Nucleus accumbens (tissue), 56 donors: ENCODE results near the gene OXCT1.
"Not testable (repeated sequence)": the region's sequence is repeated elsewhere in the genome, so short reads cannot be mapped to it uniquely, and the experiment has no call there.

Experiments used
- DNase-seq, 56 donors: peaks; one replicate each; lab custom pipeline; 2025; lab: John Stamatoyannopoulos, UW

Gene OXCT1

GRCh38 chr5:41787265-41787664 is 83.0 kb downstream of the OXCT1 start:
- DNase-seq = no peak

DNA sequence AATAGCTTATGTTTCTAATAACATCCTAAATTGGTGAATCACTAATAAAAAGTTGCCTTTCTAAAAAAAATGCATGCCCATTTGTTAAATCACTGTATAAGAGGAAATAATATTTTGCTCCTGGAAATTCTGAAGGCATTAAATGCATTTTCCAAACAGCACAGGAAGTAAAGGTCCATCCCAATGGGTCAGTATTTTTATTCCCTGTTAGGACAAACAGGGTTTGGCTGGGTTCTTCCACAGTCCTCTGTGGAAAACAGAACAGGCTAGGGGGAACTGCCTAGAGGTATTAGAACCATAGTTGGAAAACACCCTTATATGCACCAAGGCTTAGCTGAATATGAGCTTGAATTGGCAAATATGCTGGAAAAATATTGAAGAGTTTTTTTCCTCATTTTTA is 85.2 kb downstream of the OXCT1 start:
- no peak for DNase-seq

DNA sequence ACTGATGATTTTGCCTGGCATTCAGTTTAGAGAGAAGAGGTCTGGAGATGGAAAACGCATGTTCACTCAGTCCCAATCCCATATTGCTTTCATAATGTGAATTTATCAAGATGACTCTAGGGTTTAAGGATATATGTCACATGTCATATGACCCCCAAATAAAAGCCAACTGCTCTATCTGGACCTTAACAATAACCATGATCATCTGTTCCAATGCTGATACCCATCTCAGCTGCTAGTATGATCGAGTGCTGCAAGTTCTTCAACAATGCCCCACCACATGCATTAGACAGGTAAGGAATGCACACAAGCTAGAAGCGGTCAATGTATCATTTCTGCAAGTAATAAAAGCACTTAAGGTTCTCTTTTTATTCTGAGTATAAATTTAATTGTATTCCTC is 91.8 kb downstream of the OXCT1 start:
- no peak for DNase-seq

- DNase-seq = no peak
Observed at GRCh38 chr5:41776435-41776834, 93.8 kb downstream of the OXCT1 start.

GRCh38 chr5:41773799-41774198 is 96.4 kb downstream of the OXCT1 start:
- DNase-seq = no peak

DNA sequence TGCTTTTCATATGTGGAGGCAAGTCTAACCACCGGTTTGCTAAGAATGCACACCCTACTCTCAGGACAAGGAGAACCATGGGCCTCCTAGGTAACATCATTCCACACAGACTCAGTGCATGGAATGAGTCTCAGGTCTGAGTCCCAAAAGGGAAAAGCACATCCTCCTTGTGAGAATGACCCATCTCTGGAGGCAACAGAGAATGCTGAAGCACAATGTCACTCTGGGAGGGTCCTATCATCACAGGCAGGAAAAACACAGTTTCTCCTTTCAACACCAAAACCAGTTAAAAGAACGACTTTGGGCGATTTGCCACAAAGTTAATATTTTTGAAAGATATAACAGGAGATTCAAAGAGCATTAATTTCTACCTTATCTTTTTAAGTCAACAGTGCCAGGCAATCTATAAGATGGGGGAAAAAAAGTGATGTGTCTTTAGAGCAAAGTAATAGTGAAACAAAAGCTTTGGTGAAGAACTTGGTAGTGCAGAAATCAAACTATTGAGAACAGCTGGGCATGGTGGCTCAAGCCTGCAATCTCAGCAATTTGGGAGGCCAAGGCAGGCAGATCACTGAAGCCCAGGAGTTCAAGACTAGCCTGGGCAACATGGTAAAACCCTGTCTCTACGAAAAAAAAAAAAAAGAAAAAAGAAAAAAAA is 97.3 kb downstream of the OXCT1 start:
- DNase-seq = no peak

GRCh38 chr5:41772056-41772455 is 98.2 kb downstream of the OXCT1 start:
- DNase-seq = no peak

GRCh38 chr5:41770799-41771198 is 99.4 kb downstream of the OXCT1 start:
- DNase-seq = no peak

- no peak for DNase-seq
Observed at GRCh38 chr5:41768692-41769091, 101.5 kb downstream of the OXCT1 start.

DNA sequence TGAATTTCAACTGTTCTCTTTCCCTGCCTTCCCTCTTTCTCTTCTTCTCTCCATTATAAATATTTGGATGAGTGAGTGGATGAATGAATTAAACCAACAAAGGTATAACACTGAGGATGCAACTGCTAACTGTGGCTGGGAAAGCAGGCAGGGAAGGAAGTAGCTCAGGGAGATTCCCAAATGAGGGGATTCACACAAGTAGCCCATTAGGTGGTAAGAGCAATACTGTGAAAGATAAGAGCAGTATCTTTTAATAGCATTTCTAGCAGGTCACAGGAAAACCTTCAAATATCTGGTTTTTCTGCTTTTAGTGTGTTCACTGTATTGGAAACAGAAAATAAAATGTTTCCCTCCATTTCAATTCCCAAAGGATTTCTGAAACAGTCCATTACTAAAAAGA is 105.6 kb downstream of the OXCT1 start:
- DNase-seq = no peak

DNA sequence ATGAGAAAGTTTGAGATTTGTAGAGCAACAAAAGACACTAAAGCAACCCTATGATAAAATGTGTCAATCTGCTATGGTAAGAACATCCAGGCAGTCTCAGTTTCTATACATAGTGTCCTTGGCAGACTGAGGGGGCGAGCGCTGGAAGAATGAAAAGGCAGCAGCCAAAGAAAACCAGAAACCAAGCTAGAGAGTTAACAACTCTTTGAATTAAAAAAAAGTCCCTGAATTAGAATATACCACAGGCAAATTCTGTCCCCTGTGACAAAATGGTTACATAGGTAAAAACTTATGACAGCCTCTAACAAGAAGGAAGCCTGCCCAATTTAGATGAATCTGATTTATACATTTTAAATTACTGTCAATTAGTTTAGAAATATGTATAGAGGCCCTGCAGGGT is 106.7 kb downstream of the OXCT1 start:
- no peak for DNase-seq

DNA sequence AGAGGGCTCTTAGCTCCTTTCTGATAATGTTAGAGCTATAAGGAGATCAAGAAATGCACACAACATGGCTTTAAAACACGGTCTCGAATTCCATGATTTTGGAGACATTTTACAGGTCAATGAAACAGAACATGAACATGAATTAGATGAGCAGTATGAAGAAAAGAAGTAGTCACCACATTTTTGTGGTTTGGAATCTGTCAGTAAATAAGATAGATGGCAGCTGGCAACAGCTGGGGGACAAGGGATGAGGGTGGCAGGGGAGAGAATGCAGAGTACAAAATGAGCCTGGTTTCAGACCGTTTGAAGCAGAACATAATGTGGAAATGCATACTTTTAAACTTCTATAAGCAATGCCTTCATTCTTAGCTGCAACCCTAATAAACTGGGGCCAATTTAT is 107.1 kb downstream of the OXCT1 start:
- DNase-seq = no peak

DNA sequence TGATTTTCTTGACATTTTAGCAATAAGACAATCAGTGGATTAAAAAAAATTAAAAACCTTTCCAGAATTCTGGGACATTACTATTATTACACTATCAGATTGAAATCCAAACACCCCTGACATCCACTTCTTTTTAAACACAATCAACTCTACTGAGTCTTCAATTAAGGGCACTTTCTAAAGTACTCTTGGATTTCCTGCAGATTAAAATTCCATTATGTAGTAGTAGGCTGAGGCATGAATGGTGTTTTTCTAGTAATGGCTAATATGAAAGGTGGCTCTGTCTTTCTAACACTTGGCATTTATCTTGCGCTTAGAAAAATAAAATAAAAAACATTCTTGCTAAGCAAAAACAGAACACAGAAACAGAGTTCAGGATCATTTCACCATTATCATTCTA is 107.8 kb downstream of the OXCT1 start:
- no peak for DNase-seq

DNA sequence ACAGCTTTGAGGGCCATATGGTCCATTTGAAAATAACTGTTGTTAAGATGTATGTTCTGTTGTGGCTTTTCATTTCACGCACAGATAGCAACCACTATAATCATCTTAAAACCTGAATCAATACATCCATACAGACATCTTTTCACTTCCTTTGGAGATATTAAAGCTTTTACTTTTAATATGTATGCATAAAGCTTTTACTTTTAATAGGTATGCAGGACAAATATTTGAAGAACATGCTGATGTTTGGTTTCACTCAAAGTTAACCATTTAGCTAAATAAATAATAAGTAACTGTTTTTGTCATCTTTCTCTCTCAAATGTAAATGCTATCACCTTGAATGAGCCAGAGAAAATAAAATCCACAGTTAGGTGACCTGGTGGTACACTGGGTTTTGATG is 108.6 kb downstream of the OXCT1 start:
- no peak for DNase-seq

DNA sequence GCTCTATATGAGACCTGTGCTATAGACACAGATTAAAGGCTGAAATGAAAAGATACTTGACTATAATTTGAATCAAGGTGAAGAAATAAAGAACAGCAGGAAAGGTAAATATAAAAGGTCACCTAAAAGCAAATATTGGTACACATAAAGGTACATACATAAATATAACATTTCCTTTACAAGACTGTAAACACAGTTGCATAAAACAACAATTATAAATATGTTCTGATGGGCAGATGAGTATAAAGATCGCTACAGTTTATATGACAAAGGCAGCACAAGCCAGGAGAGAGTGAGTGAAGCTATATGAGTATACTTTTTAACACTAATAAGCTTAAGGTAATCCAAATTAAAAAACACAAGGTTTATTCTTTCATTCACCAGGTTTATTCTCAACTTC is 114.5 kb downstream of the OXCT1 start:
- no peak for DNase-seq

DNA sequence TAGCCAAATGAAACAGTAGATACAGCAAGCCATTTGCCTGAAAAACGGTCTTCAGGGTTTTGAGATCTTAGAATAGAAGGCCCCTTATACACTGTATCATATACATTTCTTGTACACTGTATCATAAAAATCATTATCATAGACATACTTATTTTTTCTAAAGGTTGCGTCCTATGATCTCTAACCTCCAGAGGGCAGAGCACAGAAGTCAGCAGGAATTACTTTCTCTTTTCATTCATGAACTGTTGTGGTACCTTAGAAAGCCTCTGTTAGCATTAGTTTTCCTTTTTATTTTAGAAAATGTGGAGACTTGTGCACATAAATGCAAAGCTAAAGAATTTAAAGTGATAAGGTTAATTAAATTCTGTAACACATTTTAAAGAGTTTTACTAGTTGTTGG is 115.4 kb downstream of the OXCT1 start:
- no peak for DNase-seq

GRCh38 chr5:41751867-41752266 is 118.4 kb downstream of the OXCT1 start:
- no peak for DNase-seq

DNA sequence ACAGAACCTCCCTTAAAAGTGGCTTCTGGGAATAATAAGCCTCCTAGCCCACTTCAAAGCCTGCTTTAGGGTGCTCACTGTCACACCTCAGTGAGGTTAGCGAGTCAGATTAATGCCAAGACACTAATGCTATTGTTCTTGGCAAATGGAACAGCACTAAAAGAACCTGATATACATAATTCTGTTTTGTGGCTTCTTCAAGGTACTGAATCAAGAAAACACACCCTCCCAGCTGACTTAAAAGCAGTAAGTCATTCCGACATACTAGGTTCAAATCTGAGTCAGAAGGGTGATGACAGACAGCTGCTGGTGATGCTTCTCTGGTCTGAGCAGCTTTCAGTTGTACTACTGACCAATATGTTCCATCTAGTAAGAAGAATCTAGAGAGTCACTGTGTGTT is 121.6 kb downstream of the OXCT1 start:
- DNase-seq = no peak

- no peak for DNase-seq
Observed at GRCh38 chr5:41747708-41748107, 122.5 kb downstream of the OXCT1 start.

DNA sequence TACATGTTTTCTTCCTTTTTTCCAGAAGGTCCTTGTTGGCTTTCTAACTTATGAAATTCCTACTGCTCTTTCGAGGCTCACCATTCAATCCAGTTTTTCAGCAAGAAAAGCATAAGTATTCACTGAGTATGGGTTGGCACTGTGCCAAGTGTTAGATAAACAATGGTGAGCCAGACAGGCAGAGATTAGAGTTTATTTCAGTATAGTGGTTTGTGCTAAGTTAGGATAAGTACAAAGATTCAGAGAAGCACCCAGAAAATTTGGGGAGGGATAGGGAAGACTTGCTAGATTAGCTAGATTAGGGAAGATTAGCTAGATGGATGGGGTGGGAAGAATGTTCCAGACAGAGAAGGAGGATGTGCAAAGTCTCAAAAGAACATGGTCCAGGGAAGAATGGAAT is 122.9 kb downstream of the OXCT1 start:
- no peak for DNase-seq

DNA sequence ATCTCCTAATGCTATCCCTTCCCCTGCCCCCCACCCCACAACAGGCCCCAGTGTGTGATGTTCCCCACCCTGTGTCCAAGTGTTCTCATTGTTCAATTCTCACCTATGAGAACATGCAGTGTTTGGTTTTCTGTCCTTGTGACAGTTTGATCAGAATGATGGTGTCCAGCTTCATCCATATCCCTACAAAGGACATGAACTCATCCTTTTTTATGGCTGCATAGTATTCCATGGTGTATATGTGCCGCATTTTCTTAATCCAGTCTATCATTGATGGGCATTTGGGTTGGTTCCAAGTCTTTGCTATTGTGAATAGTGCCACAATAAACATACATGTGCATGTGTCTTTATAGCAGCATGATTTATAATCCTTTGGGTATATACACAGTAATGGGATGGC is 127.6 kb downstream of the OXCT1 start:
- DNase-seq = not testable (repeated sequence)

DNA sequence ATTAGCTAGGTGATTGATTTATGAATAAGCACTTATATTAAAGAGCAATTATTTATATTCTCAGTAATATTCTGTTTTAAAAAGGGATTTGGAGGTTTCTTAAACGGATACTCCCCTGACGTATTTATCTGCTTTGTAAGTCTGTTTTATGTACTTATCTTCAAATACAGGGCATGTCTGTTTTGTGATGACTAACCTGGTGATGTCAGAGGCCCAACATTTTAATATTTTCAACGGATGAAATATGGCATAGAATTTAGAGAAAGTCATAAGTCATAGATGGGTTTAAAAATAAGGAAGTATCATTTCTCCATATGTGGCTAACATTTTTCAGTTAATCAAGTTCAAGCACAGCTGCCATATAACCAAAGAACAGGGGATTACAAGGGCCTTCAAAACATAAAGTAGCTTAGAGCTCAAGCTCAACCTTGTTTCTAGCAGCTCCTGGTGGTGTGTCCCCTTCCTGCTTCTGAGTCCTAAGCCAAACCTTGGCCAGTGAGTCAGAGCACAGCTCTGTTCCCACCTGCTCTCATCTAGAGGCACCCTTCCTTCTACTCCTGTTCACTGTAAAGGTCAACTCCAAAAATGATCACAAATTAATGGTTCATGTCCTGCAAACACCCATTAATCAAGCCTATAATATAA is 131.4 kb downstream of the OXCT1 start:
- no peak for DNase-seq

DNA sequence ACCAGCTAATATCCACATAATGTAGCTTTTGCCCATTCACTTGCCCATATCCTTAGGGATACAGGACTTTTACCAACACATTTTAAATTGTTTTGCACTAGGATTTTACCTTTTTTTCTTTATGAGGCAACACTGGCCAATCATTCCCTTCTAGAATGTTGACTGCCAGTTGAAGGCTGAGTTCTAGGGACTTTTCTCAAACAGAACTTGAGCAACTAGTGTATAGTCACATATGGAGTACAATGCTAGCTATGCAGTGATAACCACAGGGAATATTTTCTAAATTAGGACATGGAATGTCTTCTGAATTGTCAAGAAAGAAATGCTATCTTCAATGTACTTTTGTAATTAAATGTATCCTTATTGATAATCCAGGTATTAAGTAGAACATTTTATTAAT is 133.6 kb downstream of the OXCT1 start:
- no peak for DNase-seq
